Adrenal gland (tissue), 12 donors: ENCODE measurements around the gene HES3. TPM values are rescaled to one million over a fixed set of nuclear protein-coding genes. Genes with fewer than 3 reads are reported as not detected.
A peak's percentile ranks its signal among the peaks of the same experiment; 100 is the strongest.

Experiments used
- DNase-seq, 7 donors: peaks; one replicate each; pipeline ENCODE4 v3.0.0-alpha.2; 2019 to 2020
- H3K27ac ChIP-seq, 5 donors: fragments of 200-600 bp; sonication (generic) in 4 of 5; 1 replicate in 3 of 5; 2 replicates in 2 of 5; pipeline versions ENCODE4 v1.5.1 to v1.8.0; 2016 to 2020; ENCODE audit warnings: mild to moderate bottlenecking in 1 of 5
- H3K27me3 ChIP-seq: fragments of 200-600 bp; 2 replicates; pipeline ENCODE4 v1.8.0; 2021
- H3K36me3 ChIP-seq, 2 donors: fragments of 200-600 bp; replicated peaks in 1 of 2; 1 replicate in 1 of 2; 2 replicates in 1 of 2; pipeline versions ENCODE4 v1.5.1 to v1.8.0; 2018 to 2022
- H3K4me1 ChIP-seq, 2 donors: fragments of 200-600 bp; replicated peaks in 1 of 2; 1 replicate in 1 of 2; 2 replicates in 1 of 2; pipeline versions ENCODE4 v1.5.1 to v1.8.0; 2018 to 2021
- H3K4me3 ChIP-seq, 4 donors: fragments of 200-600 bp; sonication (generic) in 3 of 4; one replicate each; pipeline ENCODE4 v1.5.1; 2016 to 2018
- H3K9me3 ChIP-seq, 3 donors: fragments of 200-600 bp; sonication (generic) in 1 of 3; replicated peaks in 1 of 3; 1 replicate in 2 of 3; 2 replicates in 1 of 3; pipeline versions ENCODE4 v1.5.1 to v1.8.0; 2016 to 2021
- CTCF ChIP-seq, 6 experiments: fragments of 450-650 bp in 4 of 6; fragments of 200-600 bp in 2 of 6; sonication (generic) in 1 of 6; IDR thresholded peaks; 1 replicate in 5 of 6; 2 replicates in 1 of 6; pipeline versions ENCODE4 v1.5.1 to v1.8.0; 2016 to 2021; ENCODE audit warnings: antibody characterized with exemption in 6 of 6, mild to moderate bottlenecking in 2 of 6, moderate library complexity in 1 of 6
- POLR2A ChIP-seq, 2 donors: fragments of 450-650 bp; IDR thresholded peaks; one replicate each; pipeline ENCODE4 v1.6.1; 2017; ENCODE audit warnings: antibody characterized with exemption in 2 of 2, mild to moderate bottlenecking in 2 of 2, moderate library complexity in 1 of 2
- WGBS, 4 donors: extraction: QIAGEN DNeasy Blood & Tissue Kit in 2 of 4; methylation state at CpG; one replicate each; pipeline versions ENCODE4 v1.1.5 to v1.1.7; 2013 to 2017; 5-methylcytosine and 5-hydroxymethylcytosine counted together
- intact Hi-C, 2 donors: fragments of 100-400 bp; cut with DNase I; formaldehyde crosslinking; loops; one replicate each; pipeline versions ENCODE4 v1.14.1 to v1.15.0; 2022 to 2023
- polyA plus RNA-seq, 3 donors: library from polyadenylated mRNA; stranded (reverse); fragments of 200-250 nt in 2 of 3; fragments of 350-450 nt in 1 of 3; fragmentation: Illumina TruSeq in 1 of 3; extraction: RNeasy Lipid Tissue Mini Kit (QIAGEN cat#74804) in 1 of 3; gene quantifications; one replicate each; pipeline ENCODE4 v1.2.3, GENCODE V29; 2013 to 2014
- total RNA-seq, 9 donors: library from RNA; depleted of rRNA in 4 of 9; stranded (reverse); fragments of >200 nt in 4 of 9; fragments of 120-200 nt in 1 of 9; fragmentation: NEBNext Ultra II Directional in 1 of 9; extraction: Animal tissue kit (Norgen Biotek cat#: 25700) in 1 of 9; gene quantifications; one replicate each; pipeline versions ENCODE4 v1.1.0 to v1.2.4, GENCODE V29; 2013 to 2023
- donor health status: healthy with polysubstance abuse.
- donor health status: Bipolar disorder and iron deficiency.
- donor health status: DM: yes; HTN: yes; CAD: no.
- donor health status: DM: no; HTN: no; CAD: no.
- donor health status: DM: no; HTN: no; CAD: no.
- donor health status: DM: yes; HTN: yes; CAD: no.

The HES3 gene
- total and polyA plus RNA-seq, 12 donors = not detected

- no peak for DNase-seq
- H3K27me3 ChIP-seq = no peaks in the 10 kb centered on the region
- H3K4me1 ChIP-seq = peaks cover 4 to 6% of the 10 kb centered on the region in 2 donors
- peak overlapping the region in 1 of 5 donors; percentile 52 for H3K27ac ChIP-seq
- intact Hi-C loops = no loop called here
- no peaks in the 10 kb centered on the region for H3K36me3 ChIP-seq
- H3K4me3 ChIP-seq = peak overlapping the region in 1 of 4 donors; percentile 65
- TF ChIP-seq CTCF (IDR thresholded peaks at IDR 0.05) = no peak
- TF ChIP-seq POLR2A (IDR thresholded peaks at IDR 0.05) = no peak
- no peaks in the 10 kb centered on the region for H3K9me3 ChIP-seq
- 0 to 40% (median 26%) methylated on average over 2 to 15 of the region's 15 CpGs for WGBS, 4 donors
Observed at GRCh38 chr1:6261615-6261995, 17.6 kb downstream of the HES3 start.

GRCh38 chr1:6262555-6263420, 18.8 kb downstream of the HES3 start:
- H3K4me3 ChIP-seq = no peak overlapping the region
- DNase-seq = no peak
- peaks cover 4 to 6% of the 10 kb centered on the region in 2 donors for H3K4me1 ChIP-seq
- H3K27ac ChIP-seq = peak overlapping the region in 1 of 5 donors; percentile 42
- no peak for TF ChIP-seq POLR2A (IDR thresholded peaks at IDR 0.05)
- TF ChIP-seq CTCF (IDR thresholded peaks at IDR 0.05) = no peak
- no peaks in the 10 kb centered on the region for H3K9me3 ChIP-seq
- no peaks in the 10 kb centered on the region for H3K27me3 ChIP-seq
- intact Hi-C loops = no loop called here
- no peaks in the 10 kb centered on the region for H3K36me3 ChIP-seq
- WGBS, 4 donors = 71 to 82% (median 77%) methylated on average over 5 to 25 of the region's 25 CpGs

- DNase-seq = no peak
- Histone ChIP-seq H3K27me3 (no peaks in the 10 kb centered on the region), H3K4me1 (peaks cover 4 to 6% of the 10 kb centered on the region in 2 donors), H3K9me3 (no peaks in the 10 kb centered on the region), H3K36me3 (no peaks in the 10 kb centered on the region), H3K27ac (peak overlapping the region in 1 of 5 donors; percentile 42), H3K4me3 (no peak overlapping the region)
- TF ChIP-seq POLR2A (IDR thresholded peaks at IDR 0.05) (no peak), CTCF (IDR thresholded peaks at IDR 0.05) (no peak)
- WGBS, 4 donors = 81 to 89% (median 88%) methylated on average over 4 to 7 of the region's 7 CpGs; no CpG with 5 or more reads in 1 of the 4 donors
- intact Hi-C loops = no loop called here
Observed at GRCh38 chr1:6263716-6264115, 19.7 kb downstream of the HES3 start.

- Histone ChIP-seq H3K4me3 (no peak overlapping the region), H3K4me1 (peaks cover 4 to 6% of the 10 kb centered on the region in 2 donors), H3K27ac (no peak overlapping the region), H3K27me3 (no peaks in the 10 kb centered on the region), H3K36me3 (no peaks in the 10 kb centered on the region), H3K9me3 (no peaks in the 10 kb centered on the region)
- intact Hi-C loops = no loop called here
- TF ChIP-seq CTCF (IDR thresholded peaks at IDR 0.05) (no peak), POLR2A (IDR thresholded peaks at IDR 0.05) (no peak)
- peak in 4 of 7 donors; percentile 47 to 70 (median 64) for DNase-seq
- 45 to 60% (median 56%) methylated on average over 9 to 15 of the region's 15 CpGs for WGBS, 4 donors
Observed at GRCh38 chr1:6265151-6265550, 21.2 kb downstream of the HES3 start.
